NCI-H1694 (cell line): ENCODE measurements around the gene PYCR2.

Source experiments
- DNase-seq: peaks from one replicate; lab custom pipeline; 2025; lab: John Stamatoyannopoulos, UW

The PYCR2 gene

GRCh38 chr1:225876900-225877510 lies 47.0 kb downstream of the PYCR2 start:
- DNase-seq: no peak

GRCh38 chr1:225875044-225875815 lies 48.8 kb downstream of the PYCR2 start:
- DNase-seq: no peak

GRCh38 chr1:225874431-225874830 lies 49.6 kb downstream of the PYCR2 start:
- no peak for DNase-seq

GRCh38 chr1:225873281-225873850 lies 50.7 kb downstream of the PYCR2 start:
- DNase-seq: no peak

- DNase-seq: no peak
Observed at GRCh38 chr1:225872075-225872430, 52.0 kb downstream of the PYCR2 start.

- no peak for DNase-seq
Observed at GRCh38 chr1:225871359-225872074, 52.5 kb downstream of the PYCR2 start.

- no peak for DNase-seq
Observed at GRCh38 chr1:225870911-225871310, 53.1 kb downstream of the PYCR2 start.
